AG04450 (cell line): ENCODE measurements around the gene STPG4. TPM values are rescaled to one million over a fixed set of nuclear protein-coding genes. Genes with fewer than 3 reads are reported as not detected.
A peak's percentile ranks its signal among the peaks of the same experiment; 100 is the strongest.

Source experiments
- CTCF ChIA-PET: fragments of 300-600, 350-600 bp; formaldehyde crosslinking; extraction: SDS; loops from one replicate; lab custom pipeline; 2022; ENCODE audit warnings: antibody characterized with exemption, inconsistent platforms; lab: Charles Lee
- POLR2A ChIA-PET: fragments of 350-600 bp; formaldehyde crosslinking; extraction: SDS; loops from one replicate; lab custom pipeline; 2021; ENCODE audit warnings: antibody characterized with exemption, inconsistent platforms; lab: Yijun Ruan, JAX
- DNase-seq: peaks from one replicate; pipeline ENCODE4 v3.0.0-alpha.2; 2011; ENCODE audit warnings: low read depth, low spot score
- H3K27ac ChIP-seq: one replicate; pipeline ENCODE4 v1.5.1; 2012; ENCODE audit warnings: low read depth, low read length, control low read depth
- H3K27me3 ChIP-seq: one replicate; pipeline ENCODE4 v1.6.0; 2012; ENCODE audit warnings: low read length; ENCODE audit not compliant: control insufficient read depth, insufficient read depth
- H3K4me3 ChIP-seq: 2 replicates; pipeline ENCODE4 v1.5.1; 2011; ENCODE audit warnings: mild to moderate bottlenecking, low read depth, low read length, control low read depth
- H3K9me3 ChIP-seq: 2 replicates; pipeline ENCODE4 v1.5.1; 2012; ENCODE audit warnings: low read length; ENCODE audit not compliant: control insufficient read depth, insufficient read depth
- polyA plus RNA-seq: library from polyadenylated mRNA; depleted of rRNA; stranded (reverse); fragments of >200 nt; gene quantifications from 2 replicates; pipeline ENCODE4 v1.2.3, GENCODE V29; 2011
- TF ChIP-seq, protein P1 (sequence below): IDR thresholded peaks from 2 replicates; pipeline ENCODE4 v1.5.1; 2011; ENCODE audit warnings: low read depth, low read length, control low read depth, inconsistent platforms

Gene STPG4
- polyA plus RNA-seq, 1 experiment = 0.14 TPM

DNA sequence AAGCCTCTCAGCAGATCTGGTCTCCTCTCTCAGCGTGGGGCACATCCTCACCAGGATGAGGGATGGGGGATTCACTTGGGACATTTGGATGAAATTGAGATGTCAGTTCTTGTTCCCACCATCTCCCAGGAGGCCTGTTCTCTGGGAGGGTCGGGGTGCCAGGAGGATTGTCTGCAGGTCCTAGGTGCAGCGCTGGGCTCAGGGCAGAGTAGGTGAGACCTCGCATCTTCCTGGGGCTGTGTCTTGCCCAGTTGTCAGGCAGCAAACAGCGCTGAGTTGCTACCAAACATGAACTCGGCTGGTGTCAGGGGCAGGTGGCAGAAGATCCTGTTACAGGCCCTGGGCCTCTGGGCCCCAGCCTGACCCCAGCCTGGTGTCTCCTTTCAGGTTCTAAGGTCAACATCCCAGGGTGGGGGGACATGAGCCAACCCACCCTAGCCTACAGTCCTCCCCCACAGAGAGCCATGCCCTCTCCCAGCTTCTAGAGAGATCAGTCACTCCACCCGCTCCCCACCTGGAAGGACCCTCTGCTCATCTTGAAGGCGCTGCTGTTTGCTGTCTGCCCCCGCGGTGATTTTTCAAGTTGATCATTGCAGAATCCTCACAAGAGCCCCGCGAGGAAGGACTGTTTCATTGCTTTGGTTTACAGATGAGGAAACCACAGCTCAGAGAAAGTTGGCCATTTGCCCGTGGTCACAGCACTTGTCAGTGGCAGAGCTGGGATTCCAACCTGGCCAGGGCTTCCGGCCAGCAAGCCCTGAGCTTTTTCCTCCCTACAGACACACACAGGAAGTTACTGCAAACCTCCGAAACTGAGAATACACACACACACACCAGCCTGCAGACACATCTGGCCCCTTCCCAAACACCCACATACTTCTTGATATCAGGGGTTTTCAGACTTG is 83.9 kb downstream of the STPG4 start:
- Histone ChIP-seq H3K27ac (peak overlapping the region; percentile 93), H3K4me3 (no peak overlapping the region), H3K27me3 (no peaks in the 10 kb centered on the region), H3K9me3 (no peaks in the 10 kb centered on the region; the same call in 1 of the 2 replicates)
- peak; percentile 80 for DNase-seq
- ChIA-PET CTCF (interaction anchor here (0.8 kb wide), 1 partner anchor 17 kb away, joined by 3 read pairs; no protein-coding TSS in a partner anchor), POLR2A (interaction anchor here (0.8 to 2.9 kb wide), 3 partner anchors 15 to 252 kb away, joined by 3 to 9 read pairs (median 3); no protein-coding TSS in a partner anchor)
- TF ChIP-seq, protein P1, sequence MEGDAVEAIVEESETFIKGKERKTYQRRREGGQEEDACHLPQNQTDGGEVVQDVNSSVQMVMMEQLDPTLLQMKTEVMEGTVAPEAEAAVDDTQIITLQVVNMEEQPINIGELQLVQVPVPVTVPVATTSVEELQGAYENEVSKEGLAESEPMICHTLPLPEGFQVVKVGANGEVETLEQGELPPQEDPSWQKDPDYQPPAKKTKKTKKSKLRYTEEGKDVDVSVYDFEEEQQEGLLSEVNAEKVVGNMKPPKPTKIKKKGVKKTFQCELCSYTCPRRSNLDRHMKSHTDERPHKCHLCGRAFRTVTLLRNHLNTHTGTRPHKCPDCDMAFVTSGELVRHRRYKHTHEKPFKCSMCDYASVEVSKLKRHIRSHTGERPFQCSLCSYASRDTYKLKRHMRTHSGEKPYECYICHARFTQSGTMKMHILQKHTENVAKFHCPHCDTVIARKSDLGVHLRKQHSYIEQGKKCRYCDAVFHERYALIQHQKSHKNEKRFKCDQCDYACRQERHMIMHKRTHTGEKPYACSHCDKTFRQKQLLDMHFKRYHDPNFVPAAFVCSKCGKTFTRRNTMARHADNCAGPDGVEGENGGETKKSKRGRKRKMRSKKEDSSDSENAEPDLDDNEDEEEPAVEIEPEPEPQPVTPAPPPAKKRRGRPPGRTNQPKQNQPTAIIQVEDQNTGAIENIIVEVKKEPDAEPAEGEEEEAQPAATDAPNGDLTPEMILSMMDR = no peak

DNA sequence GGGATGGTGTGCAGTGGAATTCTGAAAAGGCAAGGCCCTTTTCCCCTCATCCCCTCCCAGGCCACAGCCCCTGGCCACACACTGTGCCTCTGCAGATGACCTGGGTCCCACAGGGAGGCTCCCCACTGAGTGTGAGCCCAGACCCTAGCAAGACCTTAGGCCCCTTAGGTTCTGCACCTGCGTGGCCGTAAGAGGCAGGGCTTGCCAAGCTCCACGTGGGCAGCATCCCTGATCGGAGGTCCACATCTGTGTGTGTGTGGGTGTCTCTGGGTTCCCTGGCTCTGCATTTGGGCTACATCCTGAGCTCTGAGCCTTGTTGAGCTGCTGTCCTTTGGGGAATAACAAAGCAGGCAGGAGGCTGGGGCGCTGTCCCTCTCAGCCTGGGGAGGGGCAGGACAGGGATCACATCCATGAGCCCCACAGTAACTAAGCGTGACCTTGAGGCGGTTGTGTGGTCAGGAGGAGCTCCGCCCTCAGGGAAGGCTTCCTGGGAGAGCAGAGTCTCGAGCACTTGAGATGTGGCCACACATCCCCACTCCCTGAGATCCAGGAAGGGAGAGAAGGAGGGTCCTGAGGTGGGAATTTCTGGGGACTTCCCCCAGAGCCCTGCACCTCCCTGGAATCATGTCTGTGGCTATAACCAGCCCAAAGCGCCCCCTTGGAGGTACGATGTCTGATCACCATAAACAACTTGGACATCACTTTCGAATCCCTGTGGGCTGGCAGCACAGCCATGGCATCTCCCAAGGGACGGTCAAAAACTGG is 84.8 kb downstream of the STPG4 start:
- H3K9me3 ChIP-seq = no peaks in the 10 kb centered on the region; the same call in 1 of the 2 replicates
- peak overlapping the region; percentile 93 for H3K27ac ChIP-seq
- ChIA-PET CTCF (interaction anchor here (1.1 kb wide), 1 partner anchor 253 kb away, joined by 3 read pairs; no protein-coding TSS in a partner anchor), POLR2A (interaction anchor here (0.5 to 1.5 kb wide), 4 partner anchors 22 to 253 kb away, joined by 3 to 8 read pairs (median 4); no protein-coding TSS in a partner anchor)
- H3K4me3 ChIP-seq = no peak overlapping the region
- DNase-seq = no peak
- no peaks in the 10 kb centered on the region for H3K27me3 ChIP-seq
- TF ChIP-seq, protein P1 = no peak

- H3K27me3 ChIP-seq = no peaks in the 10 kb centered on the region
- H3K27ac ChIP-seq = peak overlapping the region; percentile 93
- POLR2A ChIA-PET = interaction anchor here (0.5 to 1.5 kb wide), 5 partner anchors 23 to 253 kb away, joined by 3 to 8 read pairs (median 4); no protein-coding TSS in a partner anchor
- no peaks in the 10 kb centered on the region; the same call in 1 of the 2 replicates for H3K9me3 ChIP-seq
- no peak overlapping the region for H3K4me3 ChIP-seq
- TF ChIP-seq, protein P1 = no peak
- CTCF ChIA-PET = interaction anchor here (0.6 to 1.1 kb wide), 2 partner anchors 23 to 254 kb away, joined by 3 to 4 read pairs; no protein-coding TSS in a partner anchor
- no peak for DNase-seq
These were observed 85.4 kb downstream of the STPG4 start for GRCh38 chr2:47069628-47070154.

DNA sequence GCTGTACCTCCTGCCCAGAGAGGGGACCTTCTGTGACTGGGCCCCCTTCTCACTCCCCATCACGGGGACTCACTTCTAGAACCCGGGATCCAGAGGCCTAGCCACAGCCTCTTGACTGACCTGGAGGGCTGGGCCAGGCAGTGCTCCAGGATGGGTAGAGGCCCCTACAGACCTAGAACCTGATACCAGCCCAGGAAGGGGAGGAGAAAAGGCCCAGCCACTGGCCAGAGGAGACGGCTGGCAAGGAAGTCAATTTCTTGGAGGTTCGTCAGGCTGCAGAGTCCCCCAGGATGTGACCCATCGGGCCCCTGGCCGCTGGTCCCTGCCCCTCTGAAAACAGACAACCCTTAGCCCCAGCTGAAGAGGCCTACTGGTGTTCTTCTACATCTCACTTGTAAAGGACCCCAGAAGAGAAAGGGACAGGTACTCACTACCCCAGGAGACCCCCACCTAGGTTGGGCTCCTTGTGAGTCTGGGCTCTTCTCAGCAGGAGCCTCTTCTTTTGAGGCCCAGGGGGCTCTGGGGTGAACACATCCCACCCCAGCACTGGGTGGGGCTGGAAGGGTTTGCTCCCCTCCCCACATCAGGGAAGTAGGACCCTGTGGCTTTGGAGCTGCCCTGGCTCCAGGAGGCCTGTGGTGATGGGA is 86.0 kb downstream of the STPG4 start:
- H3K27me3 ChIP-seq = no peaks in the 10 kb centered on the region
- ChIA-PET CTCF (interaction anchor here (0.6 to 1.1 kb wide), 2 partner anchors 23 to 254 kb away, joined by 3 to 4 read pairs; no protein-coding TSS in a partner anchor), POLR2A (interaction anchor here (0.7 to 1.5 kb wide), 4 partner anchors 26 to 254 kb away, joined by 3 to 8 read pairs (median 4); no protein-coding TSS in a partner anchor)
- DNase-seq = no peak
- H3K4me3 ChIP-seq = no peak overlapping the region
- TF ChIP-seq, protein P1 = no peak
- peak overlapping the region; percentile 80 for H3K27ac ChIP-seq
- no peaks in the 10 kb centered on the region; the same call in 1 of the 2 replicates for H3K9me3 ChIP-seq
